GM23248 (cell line): ENCODE results near the gene MIAT. TPM values are rescaled to one million over a fixed set of nuclear protein-coding genes. Genes with fewer than 3 reads are reported as not detected.

Source experiments
- DNase-seq: peaks from one replicate; pipeline ENCODE4 v3.0.0-alpha.2; 2015
- H2AFZ ChIP-seq: fragments of 200-600 bp; sonication (generic); 2 replicates; pipeline ENCODE4 v1.6.1; 2016; ENCODE audit warnings: antibody characterized with exemption
- H3F3A ChIP-seq: fragments of 200-600 bp; sonication (generic); 2 replicates; pipeline ENCODE4 v1.6.1; 2016; ENCODE audit warnings: mild to moderate bottlenecking, antibody characterized with exemption, mixed run types; ENCODE audit not compliant: insufficient read depth
- H3K27ac ChIP-seq: fragments of 200-600 bp; sonication (generic); 2 replicates; pipeline ENCODE4 v1.5.1; 2016; ENCODE audit warnings: mild to moderate bottlenecking
- H3K27me3 ChIP-seq: fragments of 200-600 bp; sonication (generic); replicated peaks from 2 replicates; pipeline ENCODE4 v1.6.1; 2016; ENCODE audit warnings: mild to moderate bottlenecking; ENCODE audit not compliant: insufficient read depth
- H3K36me3 ChIP-seq: fragments of 200-600 bp; sonication (generic); 2 replicates; pipeline ENCODE4 v1.6.1; 2016; ENCODE audit warnings: low read depth, mild to moderate bottlenecking
- H3K4me1 ChIP-seq: fragments of 200-600 bp; sonication (generic); 2 replicates; pipeline ENCODE4 v1.6.1; 2016; ENCODE audit warnings: mild to moderate bottlenecking; ENCODE audit not compliant: insufficient read depth
- H3K4me2 ChIP-seq: fragments of 200-600 bp; sonication (generic); one replicate; pipeline ENCODE4 v1.6.1; 2016; ENCODE audit warnings: mild to moderate bottlenecking; ENCODE audit not compliant: unreplicated experiment
- H3K4me3 ChIP-seq: fragments of 200-600 bp; sonication (generic); 2 replicates; pipeline ENCODE4 v1.5.1; 2016; ENCODE audit warnings: mild to moderate bottlenecking
- H3K79me2 ChIP-seq: fragments of 200-600 bp; sonication (generic); 2 replicates; pipeline ENCODE4 v1.6.1; 2016; ENCODE audit warnings: mild to moderate bottlenecking; ENCODE audit not compliant: insufficient read depth
- H3K9ac ChIP-seq: fragments of 200-600 bp; sonication (generic); 2 replicates; pipeline ENCODE4 v1.6.1; 2016; ENCODE audit warnings: mild to moderate bottlenecking
- H3K9me2 ChIP-seq: fragments of 200-600 bp; sonication (generic); 2 replicates; pipeline ENCODE4 v1.6.1; 2016; ENCODE audit warnings: mixed run types, mild to moderate bottlenecking, moderate library complexity; ENCODE audit not compliant: insufficient read depth
- H3K9me3 ChIP-seq: fragments of 200-600 bp; sonication (generic); one replicate; pipeline ENCODE4 v1.6.1; 2017; ENCODE audit warnings: low read depth
- H4K20me1 ChIP-seq: fragments of 200-600 bp; sonication (generic); 2 replicates; pipeline ENCODE4 v1.6.0; 2016; ENCODE audit not compliant: insufficient read depth
- EZH2 ChIP-seq: fragments of 200-600 bp; sonication (generic); IDR thresholded peaks from 2 replicates; pipeline ENCODE4 v1.6.1; 2018; ENCODE audit warnings: antibody characterized with exemption, mild to moderate bottlenecking; ENCODE audit not compliant: insufficient read depth, poor library complexity, severe bottlenecking
- EZH2phosphoT487 ChIP-seq: fragments of 200-600 bp; sonication (generic); IDR thresholded peaks from 2 replicates; pipeline ENCODE4 v1.6.1; 2018; ENCODE audit warnings: antibody characterized with exemption, moderate library complexity, mild to moderate bottlenecking, low read depth; ENCODE audit not compliant: insufficient read depth
- WGBS, 2 experiments: methylation state at CpG; one replicate each; pipeline ENCODE4 v1.1.6; 2015 to 2017; ENCODE audit warnings: low lambda C conversion rate in 2 of 2, low coverage in 1 of 2; ENCODE audit errors: missing lambda C conversion rate in 2 of 2; 5-methylcytosine and 5-hydroxymethylcytosine counted together
- in situ Hi-C: fragments of 300-500 bp; cut with MboI; formaldehyde crosslinking; loops from 2 replicates; pipeline ENCODE4 v1.15.0; 2020
- polyA plus RNA-seq: library from polyadenylated mRNA; unstranded; fragments of >200 nt; fragmentation: Nextera tagmentation; extraction: Ambion mirVana; gene quantifications from 2 replicates; pipeline ENCODE4 v1.2.1, GENCODE V29; 2016
- total RNA-seq: library from RNA; depleted of rRNA; stranded (reverse); fragments of >200 nt; shearing (Covaris generic); gene quantifications from 2 replicates; pipeline ENCODE4 v1.2.3, GENCODE V29; 2014

The MIAT gene
- total and polyA plus RNA-seq, 2 experiments from 2014 or later, result 0.23 to 0.43 TPM

GRCh38 chr22:26675687-26676268, 18.4 kb downstream of the MIAT start:
- H3K4me1 ChIP-seq, result peaks cover 16% of the 10 kb centered on the region
- H3K79me2 ChIP-seq, result peaks cover 53% of the 10 kb centered on the region
- in situ Hi-C loops, result no loop called here
- H2AFZ ChIP-seq, result no peak overlapping the region
- H3K27ac ChIP-seq, result no peak overlapping the region
- no peaks in the 10 kb centered on the region for H4K20me1 ChIP-seq
- no peaks in the 10 kb centered on the region for H3K27me3 ChIP-seq
- 96 to 97% methylated on average over 4 of the region's 4 CpGs for WGBS, 2 experiments
- TF ChIP-seq EZH2phosphoT487 (no peak), EZH2 (no peak)
- no peak for DNase-seq
- no peaks in the 10 kb centered on the region for H3K9me2 ChIP-seq
- H3K9ac ChIP-seq, result no peak overlapping the region
- peaks cover 27% of the 10 kb centered on the region for H3F3A ChIP-seq
- H3K4me3 ChIP-seq, result no peak overlapping the region
- H3K36me3 ChIP-seq, result no peaks in the 10 kb centered on the region
- H3K4me2 ChIP-seq, result no peak overlapping the region
- no peaks in the 10 kb centered on the region for H3K9me3 ChIP-seq

- H3K9ac ChIP-seq, result no peak overlapping the region
- no peak overlapping the region for H2AFZ ChIP-seq
- H3K9me3 ChIP-seq, result no peaks in the 10 kb centered on the region
- in situ Hi-C loops, result no loop called here
- peaks cover 4% of the 10 kb centered on the region; the same call in 1 of the 2 replicates for H3K36me3 ChIP-seq
- H3K4me3 ChIP-seq, result no peak overlapping the region
- peaks cover 25% of the 10 kb centered on the region for H3F3A ChIP-seq
- H3K27ac ChIP-seq, result no peak overlapping the region
- TF ChIP-seq EZH2phosphoT487 (no peak), EZH2 (no peak)
- no peaks in the 10 kb centered on the region for H4K20me1 ChIP-seq
- H3K79me2 ChIP-seq, result peaks cover 60% of the 10 kb centered on the region
- peaks cover 25% of the 10 kb centered on the region for H3K4me1 ChIP-seq
- H3K9me2 ChIP-seq, result no peaks in the 10 kb centered on the region
- no peak for DNase-seq
- no peaks in the 10 kb centered on the region for H3K27me3 ChIP-seq
- WGBS, 2 experiments, result 85 to 87% methylated on average over 5 of the region's 5 CpGs
- H3K4me2 ChIP-seq, result no peak overlapping the region
Measured at GRCh38 chr22:26677217-26677616, 19.8 kb downstream of the MIAT start.

- H3K4me1 ChIP-seq, result peaks cover 19% of the 10 kb centered on the region
- TF ChIP-seq EZH2phosphoT487 (no peak), EZH2 (no peak)
- H3F3A ChIP-seq, result peaks cover 9% of the 10 kb centered on the region
- H3K27ac ChIP-seq, result no peak overlapping the region
- WGBS, 2 experiments, result 48 to 50% methylated on average over 7 to 9 of the region's 9 CpGs
- H2AFZ ChIP-seq, result no peak overlapping the region
- H3K4me2 ChIP-seq, result no peak overlapping the region
- H3K27me3 ChIP-seq, result no peaks in the 10 kb centered on the region
- in situ Hi-C loops, result no loop called here
- no peak overlapping the region for H3K9ac ChIP-seq
- no peaks in the 10 kb centered on the region for H4K20me1 ChIP-seq
- no peaks in the 10 kb centered on the region for H3K9me2 ChIP-seq
- peaks cover 50% of the 10 kb centered on the region for H3K79me2 ChIP-seq
- H3K9me3 ChIP-seq, result no peaks in the 10 kb centered on the region
- no peak overlapping the region for H3K4me3 ChIP-seq
- DNase-seq, result peak; percentile 81
- peaks cover 4% of the 10 kb centered on the region; the same call in 1 of the 2 replicates for H3K36me3 ChIP-seq
Measured at GRCh38 chr22:26679003-26679629, 21.7 kb downstream of the MIAT start.

GRCh38 chr22:26680485-26680884, 23.1 kb downstream of the MIAT start:
- Histone ChIP-seq H3K27ac (no peak overlapping the region), H3K9ac (no peak overlapping the region), H3K4me2 (no peak overlapping the region), H3K9me3 (no peaks in the 10 kb centered on the region), H2AFZ (no peak overlapping the region), H3K79me2 (peaks cover 37% of the 10 kb centered on the region), H4K20me1 (no peaks in the 10 kb centered on the region), H3K36me3 (peaks cover 4% of the 10 kb centered on the region; the same call in 1 of the 2 replicates), H3F3A (peaks cover 7% of the 10 kb centered on the region), H3K27me3 (no peaks in the 10 kb centered on the region), H3K4me3 (no peak overlapping the region), H3K4me1 (peaks cover 11% of the 10 kb centered on the region; the same call in 1 of the 2 replicates), H3K9me2 (no peaks in the 10 kb centered on the region)
- in situ Hi-C loops, result no loop called here
- 93 to 100% methylated on average over 2 to 3 of the region's 3 CpGs for WGBS, 2 experiments
- no peak for DNase-seq
- TF ChIP-seq EZH2 (no peak), EZH2phosphoT487 (no peak)
